Measurements from ENCODE around the gene EMC1.

GRCh38 chr1:19189270-19189669, 62.1 kb downstream of the EMC1 start:
- no peak for TF ChIP-seq CTCF (IDR thresholded peaks at IDR 0.05)
- no peak for TF ChIP-seq POLR2A (IDR thresholded peaks at IDR 0.05)
